Measurements from ENCODE around the gene BAK1. TPM values are rescaled to one million over a fixed set of nuclear protein-coding genes. Genes with fewer than 3 reads are reported as not detected.
A peak's percentile ranks its signal among the peaks of the same experiment; 100 is the strongest.
"Not testable (repeated sequence)": the region's sequence is repeated elsewhere in the genome, so short reads cannot be mapped to it uniquely, and the experiment has no call there.

Gene BAK1
- total RNA-seq, 6 donors from 2014 or later, result 9.2 to 23.5 (median 13.7) TPM

- Histone ChIP-seq H3K4me1 (no peaks in the 10 kb centered on the region), H3K27ac (no peak overlapping the region), H3K36me3 (no peaks in the 10 kb centered on the region), H3K4me3 (no peak overlapping the region), H3K9me3 (no peaks in the 10 kb centered on the region), H3K27me3 (no peaks in the 10 kb centered on the region)
- no peak for DNase-seq
- 100% methylated on average over 1 of the region's 1 CpG for WGBS, 2 donors
- no peak for ATAC-seq (ENCODE audit: low FRiP score in 2 of 2)
- TF ChIP-seq EP300 (IDR thresholded peaks at IDR 0.05) (no peak), POLR2AphosphoS5 (IDR thresholded peaks at IDR 0.05) (no peak), POLR2A (IDR thresholded peaks at IDR 0.05) (no peak), CTCF (IDR thresholded peaks at IDR 0.05) (no peak)
These were observed 39.3 kb downstream of the BAK1 start for GRCh38 chr6:33540768-33541167.

- Histone ChIP-seq H3K36me3 (no peaks in the 10 kb centered on the region), H3K4me3 (no peak overlapping the region), H3K27ac (no peak overlapping the region), H3K9me3 (no peaks in the 10 kb centered on the region), H3K4me1 (no peaks in the 10 kb centered on the region), H3K27me3 (no peaks in the 10 kb centered on the region)
- DNase-seq (no peak), ATAC-seq (ENCODE audit: low FRiP score in 2 of 2) (no peak)
- 93 to 97% methylated on average over 3 of the region's 3 CpGs for WGBS, 2 donors
- no peak for TF ChIP-seq POLR2A (IDR thresholded peaks at IDR 0.05)
- TF ChIP-seq CTCF (IDR thresholded peaks at IDR 0.05), result no peak
- TF ChIP-seq POLR2AphosphoS5 (IDR thresholded peaks at IDR 0.05), result no peak
- no peak for TF ChIP-seq EP300 (IDR thresholded peaks at IDR 0.05)
These were observed 45.4 kb downstream of the BAK1 start for GRCh38 chr6:33534702-33535101.

- H3K9me3 ChIP-seq; H3K4me1 ChIP-seq; ATAC-seq (ENCODE audit: low FRiP score in 2 of 2); H3K27me3 ChIP-seq; H3K27ac ChIP-seq; DNase-seq; H3K36me3 ChIP-seq; H3K4me3 ChIP-seq: not testable (repeated sequence)
- TF ChIP-seq POLR2A (IDR thresholded peaks at IDR 0.05), result peak in 1 of 4 donors; percentile 25
- 81 to 87% methylated on average over 18 to 22 of the region's 22 CpGs for WGBS, 2 donors
These were observed 46.8 kb downstream of the BAK1 start for GRCh38 chr6:33533163-33533869.

GRCh38 chr6:33532431-33532830 lies 47.6 kb downstream of the BAK1 start:
- not testable (repeated sequence) for H3K9me3 ChIP-seq; H3K36me3 ChIP-seq; H3K4me3 ChIP-seq; ATAC-seq (ENCODE audit: low FRiP score in 2 of 2); H3K4me1 ChIP-seq; H3K27ac ChIP-seq; H3K27me3 ChIP-seq
- whole genome bisulfite sequencing, 2 donors, result 90% methylated on average over 5 of the region's 25 CpGs; no CpG with 5 or more reads in 1 of the 2 donors
- DNase-seq, result peak in 1 of 2 donors; percentile 69

- not testable (repeated sequence) for ATAC-seq (ENCODE audit: low FRiP score in 2 of 2); H3K27me3 ChIP-seq; H3K4me1 ChIP-seq; H3K36me3 ChIP-seq; H3K4me3 ChIP-seq; H3K9me3 ChIP-seq; DNase-seq; H3K27ac ChIP-seq
These were observed 49.5 kb downstream of the BAK1 start for GRCh38 chr6:33530617-33531016.

Small RNAs within 50 kb of the gene (small RNA-seq; reads per million reads assigned to genes)
- 0 reads per million in 4 donors for gene RF00017

Other genes with a start within 250 kb of the BAK1 start
- 10 to 100 TPM in 1 of 6 donors, 1 to 10 TPM in 5; 1.2 to 11.8 (median 4.4) TPM for gene KIFC1, start 188.5 kb downstream of the BAK1 start, total RNA-seq
- 100 to 1,000 TPM in 1 of 6 donors, 10 to 100 TPM in 5; 61.7 to 150 (median 65.5) TPM for gene PHF1, start 169.3 kb downstream of the BAK1 start, total RNA-seq
- 100 to 1,000 TPM in 4 of 6 donors, 10 to 100 TPM in 2; 53.4 to 171 (median 112) TPM for gene CUTA, start 162.2 kb downstream of the BAK1 start, total RNA-seq
- gene SYNGAP1, start 160.2 kb downstream of the BAK1 start, total RNA-seq, result 10 to 100 TPM in 5 of 6 donors, 1 to 10 TPM in 1; 8.2 to 57.6 (median 19.5) TPM
- gene ZBTB9, start 125.7 kb downstream of the BAK1 start, total RNA-seq, result 1 to 10 TPM; 3.2 to 8.7 (median 6.1) TPM
- 100 to 1,000 TPM in 5 of 6 donors, 10 to 100 TPM in 1; 95.6 to 179 (median 137) TPM for gene ITPR3, start 41.0 kb upstream of the BAK1 start, total RNA-seq
- gene UQCC2, start 131.4 kb upstream of the BAK1 start, total RNA-seq, result 10 to 100 TPM in 5 of 6 donors, 1 to 10 TPM in 1; 8.9 to 53.0 (median 18.2) TPM
- 10 to 100 TPM in 1 of 6 donors, 1 to 10 TPM in 5; 1.9 to 11.5 (median 4.9) TPM for gene IP6K3, start 166.6 kb upstream of the BAK1 start, total RNA-seq
- 100 to 1,000 TPM in 2 of 6 donors, 10 to 100 TPM in 4; 51.1 to 118 (median 66.2) TPM for gene LEMD2, start 208.9 kb upstream of the BAK1 start, total RNA-seq
- not detected for gene MLN, start 223.7 kb upstream of the BAK1 start, total RNA-seq

All from upper lobe of left lung (tissue), 6 donors.